Adrenal gland (tissue), 12 donors: ENCODE measurements around the gene TMEM145. TPM values are rescaled to one million over a fixed set of nuclear protein-coding genes. Genes with fewer than 3 reads are reported as not detected.

ENCODE experiments used
- DNase-seq, 7 donors: peaks; one replicate each; pipeline ENCODE4 v3.0.0-alpha.2; 2019 to 2020
- H3K27ac ChIP-seq, 5 donors: fragments of 200-600 bp; sonication (generic) in 4 of 5; 1 replicate in 3 of 5; 2 replicates in 2 of 5; pipeline versions ENCODE4 v1.5.1 to v1.8.0; 2016 to 2020; ENCODE audit warnings: mild to moderate bottlenecking in 1 of 5
- H3K27me3 ChIP-seq: fragments of 200-600 bp; 2 replicates; pipeline ENCODE4 v1.8.0; 2021
- H3K36me3 ChIP-seq, 2 donors: fragments of 200-600 bp; replicated peaks in 1 of 2; 1 replicate in 1 of 2; 2 replicates in 1 of 2; pipeline versions ENCODE4 v1.5.1 to v1.8.0; 2018 to 2022
- H3K4me1 ChIP-seq, 2 donors: fragments of 200-600 bp; replicated peaks in 1 of 2; 1 replicate in 1 of 2; 2 replicates in 1 of 2; pipeline versions ENCODE4 v1.5.1 to v1.8.0; 2018 to 2021
- H3K4me3 ChIP-seq, 4 donors: fragments of 200-600 bp; sonication (generic) in 3 of 4; one replicate each; pipeline ENCODE4 v1.5.1; 2016 to 2018
- H3K9me3 ChIP-seq, 3 donors: fragments of 200-600 bp; sonication (generic) in 1 of 3; replicated peaks in 1 of 3; 1 replicate in 2 of 3; 2 replicates in 1 of 3; pipeline versions ENCODE4 v1.5.1 to v1.8.0; 2016 to 2021
- POLR2A ChIP-seq, 2 donors: fragments of 450-650 bp; IDR thresholded peaks; one replicate each; pipeline ENCODE4 v1.6.1; 2017; ENCODE audit warnings: antibody characterized with exemption in 2 of 2, mild to moderate bottlenecking in 2 of 2, moderate library complexity in 1 of 2
- WGBS, 4 donors: extraction: QIAGEN DNeasy Blood & Tissue Kit in 2 of 4; methylation state at CpG; one replicate each; pipeline versions ENCODE4 v1.1.5 to v1.1.7; 2013 to 2017; 5-methylcytosine and 5-hydroxymethylcytosine counted together
- intact Hi-C, 2 donors: fragments of 100-400 bp; cut with DNase I; formaldehyde crosslinking; loops; one replicate each; pipeline versions ENCODE4 v1.14.1 to v1.15.0; 2022 to 2023
- polyA plus RNA-seq, 3 donors: library from polyadenylated mRNA; stranded (reverse); fragments of 200-250 nt in 2 of 3; fragments of 350-450 nt in 1 of 3; fragmentation: Illumina TruSeq in 1 of 3; extraction: RNeasy Lipid Tissue Mini Kit (QIAGEN cat#74804) in 1 of 3; gene quantifications; one replicate each; pipeline ENCODE4 v1.2.3, GENCODE V29; 2013 to 2014
- total RNA-seq, 9 donors: library from RNA; depleted of rRNA in 4 of 9; stranded (reverse); fragments of >200 nt in 4 of 9; fragments of 120-200 nt in 1 of 9; fragmentation: NEBNext Ultra II Directional in 1 of 9; extraction: Animal tissue kit (Norgen Biotek cat#: 25700) in 1 of 9; gene quantifications; one replicate each; pipeline versions ENCODE4 v1.1.0 to v1.2.4, GENCODE V29; 2013 to 2023
- TF ChIP-seq, protein P1 (sequence below), 6 experiments: fragments of 450-650 bp in 4 of 6; fragments of 200-600 bp in 2 of 6; sonication (generic) in 1 of 6; IDR thresholded peaks; 1 replicate in 5 of 6; 2 replicates in 1 of 6; pipeline versions ENCODE4 v1.5.1 to v1.8.0; 2016 to 2021; ENCODE audit warnings: antibody characterized with exemption in 6 of 6, mild to moderate bottlenecking in 2 of 6, moderate library complexity in 1 of 6
- donor health status: healthy with polysubstance abuse.
- donor health status: Bipolar disorder and iron deficiency.
- donor health status: DM: yes; HTN: yes; CAD: no.
- donor health status: DM: no; HTN: no; CAD: no.
- donor health status: DM: no; HTN: no; CAD: no.
- donor health status: DM: yes; HTN: yes; CAD: no.

TMEM145 gene
- total and polyA plus RNA-seq, 12 donors, result 0.94 to 31.7 (median 4.5) TPM; not detected in 3

DNA sequence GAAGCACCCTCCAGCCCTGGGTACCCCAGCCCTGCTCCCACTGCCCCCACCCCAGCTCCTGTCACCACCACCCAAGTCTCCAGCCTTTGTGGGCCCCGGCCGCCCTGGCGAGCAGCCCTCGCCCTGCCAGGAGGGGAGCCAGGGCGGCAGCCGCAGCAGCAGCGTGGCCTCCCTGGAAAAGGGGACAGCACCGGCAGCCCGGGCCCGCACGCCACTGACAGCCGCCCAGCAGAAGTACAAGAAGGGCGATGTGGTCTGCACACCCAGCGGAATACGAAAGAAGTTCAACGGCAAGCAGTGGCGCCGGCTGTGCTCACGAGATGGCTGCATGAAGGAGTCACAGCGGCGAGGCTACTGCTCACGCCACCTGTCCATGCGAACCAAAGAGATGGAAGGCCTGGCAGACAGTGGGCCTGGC lies 40.1 kb upstream of the TMEM145 start:
- intact Hi-C loops, result no loop called here
- H3K27ac ChIP-seq, result no peak overlapping the region
- H3K4me1 ChIP-seq, result peaks cover 26 to 43% of the 10 kb centered on the region in 2 donors
- no peak for DNase-seq
- no peaks in the 10 kb centered on the region for H3K9me3 ChIP-seq
- H3K27me3 ChIP-seq, result no peaks in the 10 kb centered on the region
- no peak overlapping the region for H3K4me3 ChIP-seq
- 95 to 97% (median 96%) methylated on average over 12 to 23 of the region's 23 CpGs for WGBS, 4 donors
- TF ChIP-seq POLR2A (IDR thresholded peaks at IDR 0.05), result no peak
- TF ChIP-seq, protein P1, sequence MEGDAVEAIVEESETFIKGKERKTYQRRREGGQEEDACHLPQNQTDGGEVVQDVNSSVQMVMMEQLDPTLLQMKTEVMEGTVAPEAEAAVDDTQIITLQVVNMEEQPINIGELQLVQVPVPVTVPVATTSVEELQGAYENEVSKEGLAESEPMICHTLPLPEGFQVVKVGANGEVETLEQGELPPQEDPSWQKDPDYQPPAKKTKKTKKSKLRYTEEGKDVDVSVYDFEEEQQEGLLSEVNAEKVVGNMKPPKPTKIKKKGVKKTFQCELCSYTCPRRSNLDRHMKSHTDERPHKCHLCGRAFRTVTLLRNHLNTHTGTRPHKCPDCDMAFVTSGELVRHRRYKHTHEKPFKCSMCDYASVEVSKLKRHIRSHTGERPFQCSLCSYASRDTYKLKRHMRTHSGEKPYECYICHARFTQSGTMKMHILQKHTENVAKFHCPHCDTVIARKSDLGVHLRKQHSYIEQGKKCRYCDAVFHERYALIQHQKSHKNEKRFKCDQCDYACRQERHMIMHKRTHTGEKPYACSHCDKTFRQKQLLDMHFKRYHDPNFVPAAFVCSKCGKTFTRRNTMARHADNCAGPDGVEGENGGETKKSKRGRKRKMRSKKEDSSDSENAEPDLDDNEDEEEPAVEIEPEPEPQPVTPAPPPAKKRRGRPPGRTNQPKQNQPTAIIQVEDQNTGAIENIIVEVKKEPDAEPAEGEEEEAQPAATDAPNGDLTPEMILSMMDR (IDR thresholded peaks at IDR 0.05), result no peak
- peaks cover 0 to 39% of the 10 kb centered on the region in 2 donors for H3K36me3 ChIP-seq

- no peak overlapping the region for H3K4me3 ChIP-seq
- peaks cover 31 to 48% of the 10 kb centered on the region in 2 donors for H3K4me1 ChIP-seq
- DNase-seq, result peak in 2 of 7 donors; percentile 15 to 23
- intact Hi-C loops, result no loop called here
- no peaks in the 10 kb centered on the region for H3K9me3 ChIP-seq
- WGBS, 4 donors, result 90 to 95% (median 92%) methylated on average over 37 to 43 of the region's 43 CpGs
- no peaks in the 10 kb centered on the region for H3K27me3 ChIP-seq
- H3K36me3 ChIP-seq, result peaks cover 0 to 39% of the 10 kb centered on the region in 2 donors
- no peak for TF ChIP-seq POLR2A (IDR thresholded peaks at IDR 0.05)
- TF ChIP-seq, protein P1 (IDR thresholded peaks at IDR 0.05), result no peak
- H3K27ac ChIP-seq, result no peak overlapping the region
Measured at GRCh38 chr19:42273407-42274064, 39.6 kb upstream of the TMEM145 start.

DNA sequence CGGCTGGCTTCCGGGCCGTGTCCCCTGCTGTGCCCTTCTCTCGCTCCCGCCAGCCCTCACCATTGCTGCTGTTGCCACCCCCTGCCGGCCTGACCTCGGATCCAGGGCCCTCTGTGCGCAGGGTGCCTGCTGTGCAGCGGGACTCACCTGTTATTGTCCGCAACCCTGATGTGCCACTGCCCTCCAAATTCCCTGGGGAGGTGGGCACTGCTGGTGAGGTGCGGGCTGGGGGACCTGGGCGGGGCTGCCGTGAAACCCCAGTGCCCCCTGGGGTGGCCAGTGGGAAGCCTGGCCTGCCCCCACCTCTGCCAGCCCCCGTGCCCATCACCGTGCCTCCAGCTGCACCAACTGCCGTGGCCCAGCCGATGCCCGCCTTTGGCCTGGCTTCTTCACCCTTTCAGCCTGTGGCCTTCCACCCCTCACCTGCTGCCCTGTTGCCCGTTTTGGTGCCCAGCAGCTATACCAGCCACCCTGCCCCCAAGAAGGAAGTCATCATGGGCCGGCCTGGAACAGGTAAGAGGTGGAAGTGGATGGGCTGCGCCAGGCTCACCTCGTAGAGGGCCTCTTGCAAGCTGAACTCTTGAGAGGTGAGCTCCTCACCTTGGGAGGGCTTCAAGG lies 38.9 kb upstream of the TMEM145 start:
- TF ChIP-seq POLR2A (IDR thresholded peaks at IDR 0.05), result no peak
- TF ChIP-seq, protein P1 (IDR thresholded peaks at IDR 0.05), result no peak
- no peak for DNase-seq
- no peaks in the 10 kb centered on the region for H3K27me3 ChIP-seq
- no peak overlapping the region for H3K27ac ChIP-seq
- no peaks in the 10 kb centered on the region for H3K9me3 ChIP-seq
- no peak overlapping the region for H3K4me3 ChIP-seq
- peaks cover 0 to 39% of the 10 kb centered on the region in 2 donors for H3K36me3 ChIP-seq
- intact Hi-C loops, result no loop called here
- 89 to 95% (median 92%) methylated on average over 17 to 22 of the region's 22 CpGs for WGBS, 4 donors
- H3K4me1 ChIP-seq, result peaks cover 38 to 54% of the 10 kb centered on the region in 2 donors

DNA sequence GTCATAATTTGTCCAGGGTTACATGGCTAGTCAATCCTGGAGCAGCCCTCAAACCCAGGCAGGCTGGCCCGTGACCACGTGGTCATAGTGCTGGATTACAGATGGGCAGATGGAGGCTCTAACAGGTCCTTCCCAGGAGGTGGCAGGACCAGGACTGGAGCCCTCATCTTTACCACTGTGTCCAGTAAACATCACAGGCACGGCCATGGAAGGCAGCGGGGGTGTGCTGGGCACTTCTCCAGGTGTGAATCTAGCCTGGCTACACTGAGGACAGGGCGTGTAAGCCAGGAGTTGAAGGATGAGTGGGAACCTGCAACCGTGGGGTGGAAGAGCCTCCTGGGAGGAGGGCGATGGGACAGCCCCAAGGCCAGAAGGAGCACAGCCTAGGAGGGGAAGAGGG lies 38.0 kb upstream of the TMEM145 start:
- Histone ChIP-seq H3K4me3 (no peak overlapping the region), H3K9me3 (no peaks in the 10 kb centered on the region), H3K4me1 (peaks cover 35 to 56% of the 10 kb centered on the region in 2 donors), H3K27me3 (no peaks in the 10 kb centered on the region), H3K36me3 (peaks cover 0 to 39% of the 10 kb centered on the region in 2 donors), H3K27ac (no peak overlapping the region)
- DNase-seq, result peak in 2 of 7 donors; percentile 15 to 59
- WGBS, 4 donors, result 55 to 61% (median 57%) methylated on average over 6 to 7 of the region's 7 CpGs
- TF ChIP-seq POLR2A (IDR thresholded peaks at IDR 0.05), result no peak
- TF ChIP-seq, protein P1 (IDR thresholded peaks at IDR 0.05), result no peak
- intact Hi-C loops, result no loop called here
